HEK293 (cell line): Measurements from ENCODE around the gene SOX6.

Experiments
- CTCF ChIA-PET: fragments of 350-600 bp; formaldehyde crosslinking; extraction: SDS; loops from one replicate; lab custom pipeline; 2021; ENCODE audit warnings: antibody characterized with exemption; lab: Yijun Ruan, JAX
- POLR2A ChIA-PET: fragments of 300-600 bp; formaldehyde crosslinking; extraction: SDS; loops from one replicate; lab custom pipeline; 2020; ENCODE audit warnings: antibody characterized with exemption, inconsistent platforms; lab: Yijun Ruan, JAX
- H3K27ac ChIP-seq: fragments of 200-500 bp; sonication (Bioruptor generic); 2 replicates; pipeline ENCODE4 v1.5.1; 2014; ENCODE audit warnings: low read depth, low read length, control low read depth, inconsistent platforms; ENCODE audit errors: extremely low read depth
- H3K36me3 ChIP-seq, 2 experiments: fragments of 200-500 bp in 1 of 2; sonication (Bioruptor generic) in 1 of 2; 1 replicate in 1 of 2; 2 replicates in 1 of 2; pipeline ENCODE4 v1.5.1; 2014 to 2017; ENCODE audit warnings: inconsistent platforms in 2 of 2, low read length in 2 of 2; ENCODE audit not compliant: control insufficient read depth in 2 of 2, insufficient read depth in 1 of 2
- H3K4me1 ChIP-seq: fragments of 200-500 bp; sonication (Bioruptor generic); 2 replicates; pipeline ENCODE4 v1.5.1; 2014; ENCODE audit warnings: mild to moderate bottlenecking, low read length, inconsistent platforms; ENCODE audit not compliant: control insufficient read depth, insufficient read depth
- H3K4me3 ChIP-seq: 2 replicates; pipeline ENCODE4 v1.5.1; 2011; ENCODE audit warnings: low read depth, mild to moderate bottlenecking, control low read depth, low read length, moderate library complexity
- H3K9me3 ChIP-seq: fragments of 200-500 bp; sonication (Bioruptor generic); 2 replicates; pipeline ENCODE4 v1.5.1; 2014; ENCODE audit warnings: low read depth, low read length, inconsistent platforms; ENCODE audit not compliant: control insufficient read depth, insufficient read depth
- SCRT1 ChIP-seq: fragments of 450-650 bp; formaldehyde crosslinking; IDR thresholded peaks from 2 replicates; pipeline ENCODE4 v1.5.1; 2016; ENCODE audit warnings: missing biosample characterization, missing genetic modification characterization, borderline replicate concordance
- ZBTB10 ChIP-seq: fragments of 450-650 bp; formaldehyde crosslinking; IDR thresholded peaks from 2 replicates; pipeline ENCODE4 v1.5.1; 2016; ENCODE audit warnings: missing biosample characterization, missing genetic modification characterization
- ZFHX2 ChIP-seq: fragments of 450-650 bp; formaldehyde crosslinking; conservative IDR thresholded peaks from 2 replicates; pipeline ENCODE4 v1.5.1; 2016; ENCODE audit warnings: missing biosample characterization, missing genetic modification characterization
- ZNF157 ChIP-seq: fragments of 450-650 bp; formaldehyde crosslinking; IDR thresholded peaks from 2 replicates; pipeline ENCODE4 v1.5.1; 2016; ENCODE audit warnings: missing biosample characterization, missing genetic modification characterization
- ZNF19 ChIP-seq: fragments of 450-650 bp; formaldehyde crosslinking; IDR thresholded peaks from 2 replicates; pipeline ENCODE4; 2016; ENCODE audit warnings: missing biosample characterization, missing genetic modification characterization, low read depth
- ZNF211 ChIP-seq: fragments of 450-650 bp; formaldehyde crosslinking; IDR thresholded peaks from 2 replicates; pipeline ENCODE4 v1.5.1; 2016; ENCODE audit warnings: low read depth, missing biosample characterization, missing genetic modification characterization
- ZNF311 ChIP-seq: fragments of 450-650 bp; formaldehyde crosslinking; IDR thresholded peaks from 2 replicates; pipeline ENCODE4 v1.5.1; 2017; ENCODE audit warnings: missing biosample characterization, missing genetic modification characterization, borderline replicate concordance
- ZNF423 ChIP-seq: fragments of 450-650 bp; formaldehyde crosslinking; IDR thresholded peaks from 2 replicates; pipeline ENCODE4 v1.5.1; 2016; ENCODE audit warnings: missing biosample characterization, missing genetic modification characterization
- ZNF488 ChIP-seq: fragments of 450-650 bp; formaldehyde crosslinking; IDR thresholded peaks from 2 replicates; pipeline ENCODE4 v1.5.1; 2016; ENCODE audit warnings: missing biosample characterization, missing genetic modification characterization
- ZNF513 ChIP-seq: fragments of 450-650 bp; IDR thresholded peaks from 2 replicates; pipeline ENCODE4 v1.5.1; 2018; ENCODE audit warnings: missing biosample characterization, missing genetic modification characterization
- ZNF518A ChIP-seq: fragments of 450-650 bp; formaldehyde crosslinking; conservative IDR thresholded peaks from 2 replicates; pipeline ENCODE4 v1.5.1; 2016; ENCODE audit warnings: low read depth, missing biosample characterization, missing genetic modification characterization
- ZNF529 ChIP-seq: fragments of 450-650 bp; formaldehyde crosslinking; IDR thresholded peaks from 2 replicates; pipeline ENCODE4 v1.5.1; 2017; ENCODE audit warnings: missing genetic modification characterization, missing biosample characterization; ENCODE audit not compliant: insufficient replicate concordance
- ZNF544 ChIP-seq: fragments of 450-650 bp; formaldehyde crosslinking; IDR thresholded peaks from 2 replicates; pipeline ENCODE4 v1.5.0; 2017; ENCODE audit warnings: missing biosample characterization, missing genetic modification characterization
- ZNF555 ChIP-seq: fragments of 450-650 bp; formaldehyde crosslinking; conservative IDR thresholded peaks from 2 replicates; pipeline ENCODE4 v1.5.1; 2017; ENCODE audit warnings: missing biosample characterization, mild to moderate bottlenecking, missing genetic modification characterization, inconsistent platforms
- ZNF664 ChIP-seq: fragments of 450-650 bp; formaldehyde crosslinking; IDR thresholded peaks from 2 replicates; pipeline ENCODE4 v1.5.1; 2016; ENCODE audit warnings: missing biosample characterization, missing genetic modification characterization
- ZNF701 ChIP-seq: fragments of 450-650 bp; formaldehyde crosslinking; IDR thresholded peaks from 2 replicates; pipeline ENCODE4 v1.5.1; 2016; ENCODE audit warnings: missing biosample characterization, missing genetic modification characterization
- ZNF768 ChIP-seq: fragments of 450-650 bp; formaldehyde crosslinking; IDR thresholded peaks from 2 replicates; pipeline ENCODE4 v1.5.1; 2018; ENCODE audit warnings: missing biosample characterization, mild to moderate bottlenecking, missing genetic modification characterization
- ZXDB ChIP-seq: fragments of 450-650 bp; formaldehyde crosslinking; IDR thresholded peaks from 2 replicates; pipeline ENCODE4 v1.5.1; 2016; ENCODE audit warnings: missing biosample characterization, missing genetic modification characterization

SOX6 gene

GRCh38 chr11:15944460-15944859, 411.9 kb downstream of the SOX6 start (continued):
- no peak for TF ChIP-seq ZNF311 (tag by site-specific recombination)
- no peak for TF ChIP-seq ZNF423 (tag by site-specific recombination)

GRCh38 chr11:15943418-15944197, 412.7 kb downstream of the SOX6 start:
- Histone ChIP-seq H3K4me3 (no peak overlapping the region), H3K36me3 (no peaks in the 10 kb centered on the region), H3K9me3 (no peaks in the 10 kb centered on the region), H3K27ac (no peak overlapping the region)
- ChIA-PET POLR2A (no interaction called here), CTCF (interaction anchor here (0.6 kb wide), 1 partner anchor 11 kb away, joined by 4 read pairs; no protein-coding TSS in a partner anchor)
- TF ChIP-seq ZNF423 (tag by site-specific recombination) (no peak), ZNF19 (no peak), ZNF664 (no peak), ZNF544 (tag by site-specific recombination) (no peak), ZBTB10 (tag by site-specific recombination) (no peak)
- TF ChIP-seq, all 188 proteins: peak for 0
- no peaks in the 10 kb centered on the region for H3K4me1 ChIP-seq

GRCh38 chr11:15942936-15943335, 413.4 kb downstream of the SOX6 start:
- CTCF ChIA-PET, result interaction anchor here (0.9 kb wide), 1 partner anchor 8 kb away, joined by 3 read pairs; no protein-coding TSS in a partner anchor
- TF ChIP-seq ZNF701 (tag by site-specific recombination), result no peak
- no peak for TF ChIP-seq ZNF157
- TF ChIP-seq ZNF768 (tag by site-specific recombination), result no peak
- no peak for TF ChIP-seq ZXDB (tag by site-specific recombination)
- no peak for TF ChIP-seq ZBTB10 (tag by site-specific recombination)
- no peak for TF ChIP-seq ZNF211 (tag by site-specific recombination)
- no peak for TF ChIP-seq ZNF555 (tag by site-specific recombination)
- TF ChIP-seq ZNF488 (tag by site-specific recombination), result no peak
- no peak for TF ChIP-seq ZNF529 (tag by site-specific recombination)
- no peak for TF ChIP-seq ZFHX2 (tag by site-specific recombination)
- no peak for TF ChIP-seq ZNF513
- no peak for TF ChIP-seq SCRT1 (tag by site-specific recombination)
- no peak for TF ChIP-seq ZNF518A (tag by site-specific recombination)

More at GRCh38 chr11:15942936-15943335, 413.4 kb downstream of the SOX6 start:
- H3K4me3 ChIP-seq, result no peak overlapping the region
- H3K4me1 ChIP-seq, result no peaks in the 10 kb centered on the region
- no peaks in the 10 kb centered on the region for H3K36me3 ChIP-seq
- no peak overlapping the region for H3K27ac ChIP-seq
- H3K9me3 ChIP-seq, result no peaks in the 10 kb centered on the region
- POLR2A ChIA-PET, result no interaction called here
